ENCODE data around the gene HSPB6.

- no peak for TF ChIP-seq CTCF (IDR thresholded peaks at IDR 0.05; ENCODE audit: insufficient read depth, low read length)
- TF ChIP-seq GABPA (IDR thresholded peaks at IDR 0.05; ENCODE audit: low read depth): no peak
- no peak for TF ChIP-seq POLR2AphosphoS5 (IDR thresholded peaks at IDR 0.05; ENCODE audit: low read depth)
Measured at GRCh38 chr19:35783469-35784434, 26.9 kb upstream of the HSPB6 start.

Measured in HL-60 (cell line).